PC-9 (cell line): ENCODE data around the gene SCYGR2. TPM values are rescaled to one million over a fixed set of nuclear protein-coding genes. Genes with fewer than 3 reads are reported as not detected.

Experiments
- BruUV-seq: library from RNA; stranded (reverse); fragments of 400-500 nt; replicated peaks from 2 replicates; lab custom pipeline; 2021; lab: Mats Ljungman, UMichigan
- CTCF ChIA-PET: fragments of 300-600 bp; sonication (Branson Sonifier 250); formaldehyde crosslinking; loops from one replicate; lab custom pipeline; 2022; ENCODE audit warnings: antibody characterized with exemption; lab: Charles Lee
- POLR2A ChIA-PET: fragments of 300-600 bp; sonication (Branson Sonifier 250); formaldehyde crosslinking; loops from one replicate; lab custom pipeline; 2022; ENCODE audit warnings: antibody characterized with exemption; ENCODE audit not compliant: unreplicated experiment; lab: Charles Lee
- DNase-seq, 2 experiments: peaks; one replicate each; pipeline versions ENCODE4 v3.0.0 to v3.0.0-alpha.2; 2015 to 2022; ENCODE audit warnings: mixed read lengths in 1 of 2
- H2AFZ ChIP-seq: fragments of 200-600 bp; sonication (generic); 2 replicates; pipeline ENCODE4 v1.8.1; 2017; ENCODE audit warnings: antibody characterized with exemption
- H3F3A ChIP-seq: fragments of 200-600 bp; sonication (generic); 2 replicates; pipeline ENCODE4 v1.8.1; 2017; ENCODE audit warnings: antibody characterized with exemption, mild to moderate bottlenecking, low read depth; ENCODE audit not compliant: insufficient read depth
- H3K27ac ChIP-seq: fragments of 200-600 bp; sonication (generic); 2 replicates; pipeline ENCODE4 v1.6.1; 2016; ENCODE audit warnings: mixed run types
- H3K27me3 ChIP-seq: fragments of 200-600 bp; sonication (generic); 2 replicates; pipeline ENCODE4 v1.6.1; 2016; ENCODE audit warnings: low read depth, mixed run types; ENCODE audit not compliant: insufficient read depth
- H3K36me3 ChIP-seq: fragments of 200-600 bp; sonication (generic); 2 replicates; pipeline ENCODE4 v1.6.1; 2016; ENCODE audit warnings: low read depth, mixed run types
- H3K4me1 ChIP-seq: fragments of 200-600 bp; sonication (generic); replicated peaks from 2 replicates; pipeline ENCODE4 v1.6.1; 2016; ENCODE audit warnings: mixed run types; ENCODE audit not compliant: insufficient read depth
- H3K4me2 ChIP-seq: fragments of 200-600 bp; sonication (generic); 2 replicates; pipeline ENCODE4 v1.6.1; 2017; ENCODE audit warnings: mixed run types
- H3K4me3 ChIP-seq: fragments of 200-600 bp; sonication (generic); 2 replicates; pipeline ENCODE4 v1.6.1; 2016; ENCODE audit warnings: mixed run types
- H3K79me2 ChIP-seq: fragments of 200-600 bp; sonication (generic); 2 replicates; pipeline ENCODE4 v1.6.1; 2017; ENCODE audit warnings: low read depth, mixed run types
- H3K9me2 ChIP-seq: fragments of 200-600 bp; sonication (generic); 2 replicates; pipeline ENCODE4 v1.8.1; 2017; ENCODE audit warnings: mild to moderate bottlenecking; ENCODE audit not compliant: insufficient read depth
- H3K9me3 ChIP-seq: fragments of 200-600 bp; sonication (generic); 2 replicates; pipeline ENCODE4 v1.8.1; 2016; ENCODE audit warnings: low read depth; ENCODE audit not compliant: insufficient read depth
- H4K20me1 ChIP-seq: fragments of 200-600 bp; sonication (generic); 2 replicates; pipeline ENCODE4 v1.8.1; 2017; ENCODE audit not compliant: insufficient read depth
- CTCF ChIP-seq: fragments of 200-600 bp; sonication (generic); conservative IDR thresholded peaks from 2 replicates; pipeline ENCODE4 v1.6.1; 2017; ENCODE audit warnings: mixed run types, antibody characterized with exemption, mild to moderate bottlenecking, moderate library complexity
- EZH2 ChIP-seq: fragments of 200-600 bp; sonication (generic); IDR thresholded peaks from 2 replicates; pipeline ENCODE4 v1.8.0; 2017; ENCODE audit warnings: antibody characterized with exemption, low read depth
- intact Hi-C: fragments of 100-400 bp; cut with micrococcal nuclease; formaldehyde crosslinking; loops from one replicate; pipeline ENCODE4 v1.10.0; 2022; ENCODE audit not compliant: unreplicated experiment
- total RNA-seq: library from RNA; stranded (reverse); gene quantifications from 2 replicates; pipeline ENCODE4 v1.2.3, GENCODE V29; 2021

The SCYGR2 gene
- total RNA-seq, 1 experiment from 2014 or later: not detected

GRCh38 chr2:227570615-227571014 lies 28.1 kb upstream of the SCYGR2 start:
- ChIA-PET CTCF (interaction anchor here (0.6 kb wide), 1 partner anchor 28 kb away, joined by 3 read pairs; the partner anchor contains the start of gene SCYGR2), POLR2A (no interaction called here)
- TF ChIP-seq CTCF: no peak
- H3K79me2 ChIP-seq: no peaks in the 10 kb centered on the region
- no peaks in the 10 kb centered on the region for H4K20me1 ChIP-seq
- no peaks in the 10 kb centered on the region for H3K4me1 ChIP-seq
- no peak overlapping the region for H3K27ac ChIP-seq
- BruUV-seq: no TSS peak
- peaks cover 41% of the 10 kb centered on the region for H3F3A ChIP-seq
- no peak overlapping the region for H2AFZ ChIP-seq
- H3K36me3 ChIP-seq: no peaks in the 10 kb centered on the region
- H3K4me3 ChIP-seq: no peak overlapping the region
- no peak for DNase-seq
- intact Hi-C loops: loop anchor here (10.0 kb wide), 1 partner anchor 194 kb away; no protein-coding TSS in a partner anchor
- no peak overlapping the region for H3K4me2 ChIP-seq
- H3K9me2 ChIP-seq: no peaks in the 10 kb centered on the region; the same call in 1 of the 2 replicates
- no peaks in the 10 kb centered on the region for H3K27me3 ChIP-seq
- no peaks in the 10 kb centered on the region for H3K9me3 ChIP-seq

DNA sequence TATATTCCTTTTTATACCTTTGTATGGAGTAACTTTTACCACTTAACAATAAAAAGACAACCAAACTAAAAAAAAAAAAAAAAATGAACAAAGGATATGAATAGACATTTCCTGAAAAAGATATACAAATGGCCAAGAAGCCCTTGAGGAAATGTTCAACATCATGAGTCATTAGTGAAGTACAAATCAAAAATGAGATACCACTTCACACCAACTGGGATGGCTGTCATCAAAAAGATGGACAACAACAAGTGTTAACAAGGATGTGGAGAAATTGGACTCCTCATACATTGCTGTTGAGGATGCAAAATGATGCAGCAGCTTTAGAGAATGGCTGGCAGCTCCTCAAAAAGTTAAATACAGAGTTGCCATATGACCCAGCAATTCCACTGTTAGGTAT lies 22.6 kb upstream of the SCYGR2 start:
- H3K36me3 ChIP-seq: no peaks in the 10 kb centered on the region
- no peak for TF ChIP-seq CTCF
- CTCF ChIA-PET: interaction anchor here (0.6 to 0.7 kb wide), 2 partner anchors 234 to 1978 kb away, joined by 3 to 12 read pairs; no protein-coding TSS in a partner anchor
- POLR2A ChIA-PET: no interaction called here
- peaks cover 12% of the 10 kb centered on the region for H3F3A ChIP-seq
- DNase-seq: no peak
- H3K4me3 ChIP-seq: no peak overlapping the region
- no peaks in the 10 kb centered on the region for H3K27me3 ChIP-seq
- H3K9me3 ChIP-seq: no peaks in the 10 kb centered on the region
- no TSS peak for BruUV-seq
- H3K4me2 ChIP-seq: no peak overlapping the region
- no peak overlapping the region for H2AFZ ChIP-seq
- H3K4me1 ChIP-seq: no peaks in the 10 kb centered on the region
- no peaks in the 10 kb centered on the region for H3K79me2 ChIP-seq
- intact Hi-C loops: loop anchor here (10.0 kb wide), 1 partner anchor 189 kb away; no protein-coding TSS in a partner anchor
- H3K27ac ChIP-seq: no peak overlapping the region
- peaks cover 4% of the 10 kb centered on the region; the same call in 1 of the 2 replicates for H3K9me2 ChIP-seq
- H4K20me1 ChIP-seq: no peaks in the 10 kb centered on the region

DNA sequence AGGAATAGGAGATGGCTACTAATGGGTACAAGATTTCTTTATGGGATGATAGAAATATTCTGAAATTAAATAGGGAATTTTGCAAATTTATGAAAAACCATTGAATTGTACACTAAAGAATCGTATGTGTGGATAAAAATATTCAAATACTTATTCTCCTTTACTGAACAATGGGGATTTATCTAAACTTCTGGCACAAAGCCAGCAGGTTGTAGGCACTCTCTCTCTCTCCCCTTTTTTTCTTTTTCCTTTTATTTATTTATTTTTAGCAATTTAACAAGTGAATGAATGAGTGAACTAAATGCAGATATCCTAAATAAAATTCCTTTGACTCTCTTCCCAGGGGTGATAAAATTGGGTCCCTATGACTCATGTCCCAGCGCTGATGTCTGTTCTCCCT lies 21.9 kb upstream of the SCYGR2 start:
- H3K27ac ChIP-seq: no peak overlapping the region
- no peaks in the 10 kb centered on the region for H3K4me1 ChIP-seq
- H3K4me2 ChIP-seq: no peak overlapping the region
- ChIA-PET POLR2A (interaction anchor here (0.6 kb wide), 1 partner anchor 101 kb away, joined by 3 read pairs; no protein-coding TSS in a partner anchor), CTCF (no interaction called here)
- intact Hi-C loops: loop anchor here (10.0 kb wide), 1 partner anchor 188 kb away; no protein-coding TSS in a partner anchor
- no peak for DNase-seq
- BruUV-seq: no TSS peak
- H3K79me2 ChIP-seq: no peaks in the 10 kb centered on the region
- H3K4me3 ChIP-seq: no peak overlapping the region
- no peak overlapping the region for H2AFZ ChIP-seq
- peaks cover 10% of the 10 kb centered on the region for H3F3A ChIP-seq
- H3K9me2 ChIP-seq: peaks cover 4% of the 10 kb centered on the region; the same call in 1 of the 2 replicates
- no peaks in the 10 kb centered on the region for H3K36me3 ChIP-seq
- H3K9me3 ChIP-seq: no peaks in the 10 kb centered on the region
- no peaks in the 10 kb centered on the region for H4K20me1 ChIP-seq
- no peak for TF ChIP-seq EZH2
- no peaks in the 10 kb centered on the region for H3K27me3 ChIP-seq
